Retinal pigment epithelial cell (primary cell): ENCODE results near the gene UNK.
A peak's percentile ranks its signal among the peaks of the same experiment; 100 is the strongest.

ENCODE experiments used
- DNase-seq: peaks from one replicate; pipeline ENCODE4 v3.0.0-alpha.2; 2010; ENCODE audit warnings: low read depth
- H3K4me3 ChIP-seq: 2 replicates; pipeline ENCODE4 v1.5.1; 2011; ENCODE audit warnings: mild to moderate bottlenecking, low read length, control low read depth, moderate library complexity
- CTCF ChIP-seq: conservative IDR thresholded peaks from 2 replicates; pipeline ENCODE4 v1.5.1; 2011; ENCODE audit warnings: low read depth, low read length, control low read depth, inconsistent platforms

Gene UNK

GRCh38 chr17:75750661-75751423 lies 33.8 kb upstream of the UNK start:
- DNase-seq, result no peak
- no peak for TF ChIP-seq CTCF
- H3K4me3 ChIP-seq, result no peak overlapping the region

GRCh38 chr17:75751676-75752404 lies 32.8 kb upstream of the UNK start:
- no peak overlapping the region for H3K4me3 ChIP-seq
- TF ChIP-seq CTCF, result no peak
- DNase-seq, result no peak

- H3K4me3 ChIP-seq, result no peak overlapping the region
- TF ChIP-seq CTCF, result no peak
- no peak for DNase-seq
These were observed 32.2 kb upstream of the UNK start for GRCh38 chr17:75752405-75752709.

- no peak overlapping the region for H3K4me3 ChIP-seq
- no peak for TF ChIP-seq CTCF
- no peak for DNase-seq
These were observed 31.6 kb upstream of the UNK start for GRCh38 chr17:75752802-75753513.

GRCh38 chr17:75753514-75754377 lies 30.9 kb upstream of the UNK start:
- DNase-seq, result no peak
- no peak overlapping the region for H3K4me3 ChIP-seq
- peak; percentile 47 for TF ChIP-seq CTCF

GRCh38 chr17:75754378-75755204 lies 30.0 kb upstream of the UNK start:
- no peak for DNase-seq
- TF ChIP-seq CTCF, result no peak
- H3K4me3 ChIP-seq, result no peak overlapping the region
